Suppressor macrophage treated with lipopolysaccharide for 1 hour (primary cell): ENCODE measurements around the gene PEF1.

ENCODE experiments used
- DNase-seq, 3 donors: peaks; one replicate each; pipeline ENCODE4 v3.0.0-alpha.2; 2020 to 2022

Gene PEF1

DNA sequence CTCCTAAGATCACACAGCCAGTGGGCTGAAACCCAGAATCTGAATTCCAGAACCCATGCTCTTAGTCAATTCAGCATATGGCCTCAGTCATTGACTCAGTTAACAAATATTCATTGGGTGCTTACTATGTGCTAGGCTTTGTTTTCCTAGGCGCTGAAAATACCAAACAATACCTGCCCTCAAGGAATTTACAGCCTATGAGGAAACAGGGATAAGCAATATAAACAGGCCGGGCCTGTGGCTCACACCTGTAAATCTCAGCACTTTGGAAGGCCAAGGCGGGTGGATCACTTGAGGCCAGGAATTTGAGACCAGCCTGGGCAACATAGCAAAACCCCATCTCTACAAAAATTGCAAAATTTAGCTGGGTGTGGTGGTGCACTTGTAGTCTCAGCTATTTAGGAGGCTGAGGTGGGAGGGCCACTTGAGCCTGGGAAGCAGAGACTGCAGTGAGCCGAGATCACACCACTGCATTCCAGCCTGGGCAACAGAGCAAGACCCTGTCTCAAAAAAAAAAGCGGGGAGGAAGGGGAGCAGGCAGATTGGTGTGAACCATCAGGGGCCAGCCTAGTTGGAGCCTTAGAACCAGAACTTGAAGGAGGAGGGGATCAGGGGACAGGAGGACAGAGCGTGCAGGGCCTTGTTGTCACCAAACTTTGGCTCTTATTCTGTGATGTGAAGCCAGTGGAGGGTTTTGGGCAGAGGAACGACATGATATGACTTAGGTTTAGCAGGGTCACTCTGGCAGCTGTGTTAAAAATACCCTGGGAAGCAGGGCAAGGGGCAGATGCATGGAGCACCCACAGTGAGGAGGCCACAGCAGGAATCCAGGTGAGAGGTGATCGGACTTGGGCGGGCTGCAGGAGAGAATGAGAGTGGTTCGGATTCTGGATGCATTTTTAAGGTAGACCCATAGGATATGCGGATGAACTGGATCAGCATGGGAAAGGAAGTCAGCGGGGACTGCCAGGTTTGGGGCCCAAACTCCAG lies 62.6 kb downstream of the PEF1 start:
- DNase-seq = no peak

DNA sequence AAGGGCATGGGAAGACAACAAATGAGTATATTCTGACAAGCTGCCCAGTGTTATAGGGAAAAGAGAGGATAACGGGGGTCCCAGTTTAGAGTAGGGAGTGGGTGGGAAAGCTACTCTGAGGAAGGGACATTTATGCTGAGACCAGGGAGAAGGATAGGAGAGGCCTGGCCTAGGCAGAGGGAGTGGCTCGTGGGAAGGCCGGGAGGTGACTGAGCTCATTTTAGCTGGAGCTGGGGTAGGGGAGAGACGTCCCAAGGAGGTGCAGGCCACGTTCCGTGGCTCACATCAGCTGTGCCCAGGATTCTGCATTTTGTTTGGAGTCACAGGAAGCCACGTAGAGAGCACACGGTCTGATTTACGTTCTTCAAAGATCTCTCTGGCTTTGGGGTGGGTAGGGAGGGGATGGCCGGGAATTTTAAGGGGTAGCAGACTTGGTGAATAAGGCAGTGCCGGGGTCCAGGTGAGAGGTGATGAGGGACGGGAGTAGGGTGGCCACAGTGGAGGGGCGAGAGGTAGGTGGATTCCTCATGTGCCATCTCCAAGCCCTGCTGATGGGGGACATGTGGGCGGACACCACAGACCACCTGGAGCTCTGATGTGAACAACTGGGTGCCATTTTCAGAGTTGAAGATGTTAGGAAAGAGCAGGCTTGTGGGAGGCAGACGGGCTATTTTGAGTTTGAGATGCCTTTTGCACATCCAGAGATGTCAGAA lies 63.6 kb downstream of the PEF1 start:
- no peak for DNase-seq

DNA sequence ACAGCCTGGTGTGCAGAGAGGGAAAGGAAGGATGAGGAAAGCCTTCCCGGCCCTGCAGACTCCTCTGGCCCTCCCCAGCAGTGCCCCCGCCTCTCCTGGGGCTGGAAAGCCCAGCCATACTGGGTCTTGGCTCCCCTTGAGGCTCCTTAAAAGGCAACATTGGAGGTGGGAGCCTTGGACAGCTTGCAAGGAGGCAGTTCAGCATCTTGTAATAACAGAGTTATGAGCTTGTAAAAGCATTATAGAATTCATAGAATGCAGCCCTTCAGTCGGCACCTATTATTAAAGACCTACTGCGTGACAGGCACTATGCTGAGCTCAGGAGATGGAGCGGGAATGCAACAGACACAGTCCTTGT lies 64.2 kb downstream of the PEF1 start:
- DNase-seq = no peak
